ENCODE results near the gene COQ2.
A peak's percentile ranks its signal among the peaks of the same experiment; 100 is the strongest.
"Not testable (repeated sequence)": the region's sequence is repeated elsewhere in the genome, so short reads cannot be mapped to it uniquely, and the experiment has no call there.

The COQ2 gene

GRCh38 chr4:83284193-83285054 lies at the start of gene COQ2:
COQ2 (minus strand) TSS chr4:83284798; CDS start chr4:83284764, 34 bp downstream.
- DNase-seq = peak; percentile 96

- no peak for DNase-seq
These were observed 47.4 kb upstream of the COQ2 start for GRCh38 chr4:83331956-83332355.

GRCh38 chr4:83329521-83330110 lies 45.0 kb upstream of the COQ2 start:
- no peak for DNase-seq

- DNase-seq = no peak
These were observed 44.1 kb upstream of the COQ2 start for GRCh38 chr4:83328521-83329187.

GRCh38 chr4:83326546-83326945 lies 41.9 kb upstream of the COQ2 start:
- no peak for DNase-seq

- not testable (repeated sequence) for DNase-seq
These were observed 40.7 kb upstream of the COQ2 start for GRCh38 chr4:83325306-83325705.

- DNase-seq = no peak
These were observed 38.5 kb upstream of the COQ2 start for GRCh38 chr4:83323136-83323535.

- DNase-seq = peak; percentile 8
These were observed 36.0 kb upstream of the COQ2 start for GRCh38 chr4:83320548-83320947.

- DNase-seq = no peak
These were observed 34.1 kb upstream of the COQ2 start for GRCh38 chr4:83318666-83319065.

GRCh38 chr4:83317671-83318070 lies 33.1 kb upstream of the COQ2 start:
- no peak for DNase-seq

GRCh38 chr4:83316459-83317165 lies 32.0 kb upstream of the COQ2 start:
- DNase-seq = no peak

- no peak for DNase-seq
These were observed 30.8 kb upstream of the COQ2 start for GRCh38 chr4:83315341-83315870.

- DNase-seq = no peak
These were observed 24.1 kb upstream of the COQ2 start for GRCh38 chr4:83308672-83309071.

GRCh38 chr4:83307920-83308319 lies 23.3 kb upstream of the COQ2 start:
- no peak for DNase-seq

- DNase-seq = no peak
These were observed 20.6 kb upstream of the COQ2 start for GRCh38 chr4:83305187-83305586.

GRCh38 chr4:83297548-83298260 lies 13.1 kb upstream of the COQ2 start:
- no peak for DNase-seq

- DNase-seq = no peak
These were observed 8.9 kb upstream of the COQ2 start for GRCh38 chr4:83293305-83294046.

GRCh38 chr4:83290059-83290774 lies 5.6 kb upstream of the COQ2 start:
- DNase-seq = not testable (repeated sequence)

- not testable (repeated sequence) for DNase-seq
These were observed 3.8 kb upstream of the COQ2 start for GRCh38 chr4:83288381-83288780.

GRCh38 chr4:83285055-83285407 lies 433 bp upstream of the COQ2 start:
- peak; percentile 12 for DNase-seq

GRCh38 chr4:83283181-83283580 lies 1.4 kb downstream of the COQ2 start:
- no peak for DNase-seq
